ENCODE measurements around the gene NUF2.
"Not testable (repeated sequence)": the region's sequence is repeated elsewhere in the genome, so short reads cannot be mapped to it uniquely, and the experiment has no call there.

DNA sequence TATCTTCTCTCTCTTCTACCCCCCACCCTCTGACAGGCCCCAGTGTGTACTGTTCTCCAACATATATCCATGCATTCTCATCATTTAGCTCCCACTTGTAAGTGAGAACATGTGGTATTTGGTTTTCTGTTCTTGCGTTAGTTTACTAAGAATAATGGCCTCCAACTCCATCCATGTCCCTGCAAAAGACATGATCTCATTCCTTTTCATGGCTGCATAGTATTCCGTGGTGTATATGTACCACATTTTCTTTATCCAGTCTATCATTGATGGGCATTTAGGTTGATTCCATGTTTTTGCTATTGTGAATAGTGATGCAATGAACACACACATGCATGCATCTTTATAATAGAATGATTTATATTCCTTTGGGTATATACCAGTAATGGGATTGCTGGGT is 29.6 kb upstream of the NUF2 start:
- not testable (repeated sequence) for TF ChIP-seq EZH2 (IDR thresholded peaks at IDR 0.05); POLR2AphosphoS5 (IDR thresholded peaks at IDR 0.05; ENCODE audit: borderline replicate concordance, low read depth, low read length); FOXP2 (optimal IDR thresholded peaks at IDR 0.05; ENCODE audit: control extremely low read depth, extremely low read length, insufficient read depth)

Data from SK-N-MC (cell line).